Measurements from ENCODE around the gene FBXW8.

DNA sequence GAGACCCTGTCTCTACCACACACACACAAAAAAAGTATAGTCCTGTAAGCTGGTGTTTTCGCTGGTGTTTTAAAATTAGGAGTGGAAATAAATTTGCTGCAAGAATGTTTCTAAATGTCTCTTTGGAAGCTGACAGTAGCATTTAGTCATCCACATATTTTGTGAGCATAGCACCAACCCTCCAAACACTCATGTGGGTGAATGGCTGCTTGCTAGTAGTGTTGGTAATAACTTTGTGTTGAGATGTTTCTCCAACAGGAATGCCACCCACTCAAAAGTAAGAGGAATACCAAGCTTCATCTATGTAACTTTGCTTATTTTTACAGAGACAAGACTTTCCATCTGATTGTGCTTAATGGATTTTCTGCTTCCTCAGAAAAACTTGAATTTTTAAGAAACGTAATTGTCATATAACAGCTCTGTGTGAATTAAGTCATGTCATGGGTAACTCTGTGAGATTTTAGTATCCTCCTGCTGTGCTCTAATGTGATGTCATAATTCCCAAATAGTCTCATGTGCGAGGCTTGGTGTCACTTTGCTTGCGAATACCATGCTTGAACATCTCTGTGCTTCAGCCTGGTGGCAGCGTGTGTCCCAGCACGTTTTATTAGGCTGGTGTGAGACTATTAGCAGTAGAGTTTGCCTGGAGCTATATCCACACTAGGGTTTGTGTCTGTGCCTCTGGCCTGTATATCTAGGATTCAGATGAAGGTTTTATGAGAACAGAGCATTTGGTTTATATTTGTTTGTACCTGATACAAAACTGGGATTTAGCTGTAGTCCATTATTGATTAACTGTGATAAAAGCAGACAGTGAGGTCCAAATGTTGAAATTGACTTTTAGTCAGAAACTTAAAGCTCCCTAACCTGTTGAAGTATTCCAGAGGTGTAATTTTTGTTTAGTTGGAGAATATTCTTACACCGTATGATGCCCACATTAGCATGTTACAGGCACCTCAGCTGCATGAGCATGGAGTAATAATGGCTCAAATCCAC lies 80.5 kb downstream of the FBXW8 start:
- no peak for TF ChIP-seq CTCF (conservative IDR thresholded peaks at IDR 0.05)
- TF ChIP-seq EZH2 (IDR thresholded peaks at IDR 0.05; ENCODE audit: low read depth): no peak

Measured in PC-9 (cell line).